Spleen (tissue), 11 donors: Measurements from ENCODE around the gene BNC2. TPM values are rescaled to one million over a fixed set of nuclear protein-coding genes. Genes with fewer than 3 reads are reported as not detected.

Experiments used
- DNase-seq: peaks from one replicate; pipeline ENCODE4 v3.0.0-alpha.2; 2020
- H3K27ac ChIP-seq, 8 donors: fragments of 200-600 bp; sonication (generic) in 7 of 8; 1 replicate in 4 of 8; 2 replicates in 4 of 8; pipeline versions ENCODE4 v1.5.0 to v1.8.0; 2016 to 2021; ENCODE audit warnings: inconsistent platforms in 4 of 8, mild to moderate bottlenecking in 4 of 8, moderate library complexity in 1 of 8
- H3K27me3 ChIP-seq, 7 donors: fragments of 200-600 bp; sonication (generic) in 6 of 7; replicated peaks in 1 of 7; 1 replicate in 4 of 7; 2 replicates in 3 of 7; pipeline versions ENCODE4 v1.5.0 to v1.8.0; 2016 to 2021; ENCODE audit warnings: inconsistent platforms in 3 of 7, mild to moderate bottlenecking in 1 of 7
- H3K36me3 ChIP-seq, 6 donors: fragments of 200-600 bp; sonication (generic) in 5 of 6; 1 replicate in 4 of 6; 2 replicates in 2 of 6; pipeline versions ENCODE4 v1.5.0 to v1.8.0; 2016 to 2021; ENCODE audit warnings: inconsistent platforms in 2 of 6
- H3K4me1 ChIP-seq, 6 donors: fragments of 200-600 bp; sonication (generic) in 5 of 6; 1 replicate in 3 of 6; 2 replicates in 3 of 6; pipeline versions ENCODE4 v1.5.0 to v1.8.0; 2016 to 2021; ENCODE audit warnings: inconsistent platforms in 3 of 6
- H3K4me3 ChIP-seq, 8 donors: fragments of 200-600 bp; sonication (generic) in 7 of 8; 1 replicate in 4 of 8; 2 replicates in 4 of 8; pipeline versions ENCODE4 v1.5.0 to v1.8.0; 2016 to 2021; ENCODE audit warnings: inconsistent platforms in 4 of 8, mild to moderate bottlenecking in 4 of 8, moderate library complexity in 2 of 8
- H3K9me3 ChIP-seq, 8 donors: fragments of 200-600 bp; sonication (generic) in 7 of 8; 1 replicate in 4 of 8; 2 replicates in 4 of 8; pipeline versions ENCODE4 v1.5.0 to v1.8.0; 2016 to 2021; ENCODE audit warnings: inconsistent platforms in 4 of 8
- CTCF ChIP-seq, 11 experiments: fragments of 200-600 bp in 7 of 11; fragments of 450-650 bp in 4 of 11; sonication (generic) in 4 of 11; IDR thresholded peaks in 8 of 11; conservative IDR thresholded peaks in 3 of 11; 1 replicate in 7 of 11; 2 replicates in 4 of 11; pipeline versions ENCODE4 v1.4.0 to v1.8.0; 2016 to 2021; ENCODE audit warnings: antibody characterized with exemption in 11 of 11, inconsistent platforms in 4 of 11, mild to moderate bottlenecking in 1 of 11
- POLR2A ChIP-seq, 3 donors: fragments of 450-650 bp; IDR thresholded peaks; one replicate each; pipeline ENCODE4 v1.5.1; 2017; ENCODE audit warnings: antibody characterized with exemption in 3 of 3, mild to moderate bottlenecking in 1 of 3
- POLR2AphosphoS5 ChIP-seq, 3 donors: sonication (generic); formaldehyde crosslinking; IDR thresholded peaks; one replicate each; pipeline ENCODE4 v1.5.1; 2017; ENCODE audit warnings: antibody characterized with exemption in 3 of 3
- WGBS, 5 donors: extraction: QIAGEN DNeasy Blood & Tissue Kit in 3 of 5; methylation state at CpG; one replicate each; pipeline versions ENCODE4 v1.1.5 to v1.1.7; 2013 to 2018; 5-methylcytosine and 5-hydroxymethylcytosine counted together
- intact Hi-C: fragments of 100-400 bp; cut with DNase I; formaldehyde crosslinking; loops from one replicate; pipeline ENCODE4 v1.15.0; 2023; ENCODE audit warnings: low total_unique reads
- polyA plus RNA-seq, 3 donors: library from polyadenylated mRNA; stranded (reverse); fragments of 200-250 nt; gene quantifications; one replicate each; pipeline ENCODE4 v1.2.1, GENCODE V29; 2013
- total RNA-seq, 7 donors: library from RNA; depleted of rRNA in 3 of 7; stranded (reverse); fragments of >200 nt in 3 of 7; fragmentation: NEBNext Ultra II Directional in 4 of 7; extraction: Animal tissue kit (Norgen Biotek cat#: 25700) in 4 of 7; gene quantifications; one replicate each; pipeline versions ENCODE4 v1.1.0 to v1.2.1, GENCODE V29; 2016 to 2021
- donor health status: healthy with polysubstance abuse.
- donor health status: DM: no; HTN: no; CAD: no; lungs with moderate emphysema.
- donor health status: DM: no; HTN: no; CAD: no.
- donor health status: Bipolar disorder and iron deficiency.
- donor health status: healthy.
- donor health status: DM: no; HTN: no; CAD: no.
- donor health status: DM: yes; HTN: yes; CAD: no.

The BNC2 gene
- total and polyA plus RNA-seq, 10 donors, result 0.07 to 4.3 (median 1.3) TPM

DNA sequence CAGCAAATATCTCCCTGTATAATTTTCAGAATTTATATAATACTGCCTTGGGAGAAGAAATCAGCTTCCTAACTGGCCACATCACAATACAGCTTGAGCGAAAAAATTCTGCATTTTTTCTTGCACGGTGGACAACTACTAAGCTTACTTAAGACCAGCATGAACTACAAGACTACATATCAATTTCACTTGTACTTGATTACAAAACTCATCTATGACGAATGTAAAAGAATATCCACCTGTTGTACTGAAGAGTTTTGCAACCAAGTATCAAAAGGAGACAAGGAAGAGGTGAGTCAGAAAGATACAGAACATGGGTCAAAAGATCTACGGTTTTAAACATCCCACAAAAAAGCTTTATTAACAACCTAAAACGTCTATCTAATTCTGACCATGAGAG is 279.4 kb downstream of the BNC2 start:
- H3K9me3 ChIP-seq, result peaks cover 0 to 2% (median 0%) of the 10 kb centered on the region in 8 donors
- H3K36me3 ChIP-seq, result no peaks in the 10 kb centered on the region
- DNase-seq, result no peak
- intact Hi-C loops, result no loop called here
- no peaks in the 10 kb centered on the region for H3K4me1 ChIP-seq
- H3K27ac ChIP-seq, result no peak overlapping the region
- no peak for TF ChIP-seq POLR2AphosphoS5 (IDR thresholded peaks at IDR 0.05)
- no peak for TF ChIP-seq CTCF (IDR thresholded peaks at IDR 0.05 in 8 of 11, conservative IDR thresholded peaks at IDR 0.05 in 3 of 11)
- TF ChIP-seq POLR2A (IDR thresholded peaks at IDR 0.05), result no peak
- WGBS, 5 donors, result 61 to 73% (median 71%) methylated on average over 5 of the region's 5 CpGs
- H3K27me3 ChIP-seq, result no peaks in the 10 kb centered on the region
- no peak overlapping the region for H3K4me3 ChIP-seq

GRCh38 chr9:16585591-16585990 is 284.9 kb downstream of the BNC2 start:
- no peak for DNase-seq
- Histone ChIP-seq H3K27ac (no peak overlapping the region), H3K36me3 (no peaks in the 10 kb centered on the region), H3K4me1 (no peaks in the 10 kb centered on the region), H3K27me3 (no peaks in the 10 kb centered on the region), H3K4me3 (no peak overlapping the region), H3K9me3 (peaks cover 0 to 2% (median 0%) of the 10 kb centered on the region in 8 donors)
- TF ChIP-seq POLR2A (IDR thresholded peaks at IDR 0.05) (no peak), CTCF (IDR thresholded peaks at IDR 0.05 in 8 of 11, conservative IDR thresholded peaks at IDR 0.05 in 3 of 11) (no peak), POLR2AphosphoS5 (IDR thresholded peaks at IDR 0.05) (no peak)
- 79 to 91% (median 88%) methylated on average over 4 of the region's 4 CpGs for WGBS, 5 donors
- intact Hi-C loops, result no loop called here

GRCh38 chr9:16579872-16580432 is 290.5 kb downstream of the BNC2 start:
- DNase-seq, result no peak
- TF ChIP-seq CTCF (IDR thresholded peaks at IDR 0.05 in 8 of 11, conservative IDR thresholded peaks at IDR 0.05 in 3 of 11) (no peak), POLR2AphosphoS5 (IDR thresholded peaks at IDR 0.05) (no peak), POLR2A (IDR thresholded peaks at IDR 0.05) (no peak)
- intact Hi-C loops, result no loop called here
- Histone ChIP-seq H3K27me3 (no peaks in the 10 kb centered on the region), H3K4me3 (no peak overlapping the region), H3K36me3 (no peaks in the 10 kb centered on the region), H3K9me3 (no peaks in the 10 kb centered on the region), H3K4me1 (no peaks in the 10 kb centered on the region), H3K27ac (no peak overlapping the region)
- WGBS, 5 donors, result 68 to 89% (median 73%) methylated on average over 2 of the region's 2 CpGs

DNA sequence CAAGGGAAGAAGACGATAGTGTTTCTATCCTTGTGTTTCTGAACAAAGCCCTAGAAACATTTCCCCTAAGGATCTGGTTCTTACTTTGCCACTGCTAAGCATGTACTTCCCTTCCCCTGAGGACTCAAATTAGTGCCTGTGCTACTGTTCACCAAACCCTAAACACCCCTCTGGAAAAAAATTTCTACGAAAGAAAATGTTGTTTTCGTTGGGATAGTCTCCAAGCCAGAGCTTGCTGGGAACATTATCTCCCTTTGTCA is 294.6 kb downstream of the BNC2 start:
- H3K27ac ChIP-seq, result no peak overlapping the region

More for the DNA sequence above, 294.6 kb downstream of the BNC2 start:
- no peaks in the 10 kb centered on the region for H3K4me1 ChIP-seq
- intact Hi-C loops, result no loop called here
- no peak overlapping the region for H3K4me3 ChIP-seq
- DNase-seq, result no peak
- 59 to 81% (median 76%) methylated on average over 3 of the region's 3 CpGs for WGBS, 5 donors
- H3K36me3 ChIP-seq, result no peaks in the 10 kb centered on the region
- H3K27me3 ChIP-seq, result no peaks in the 10 kb centered on the region
- no peaks in the 10 kb centered on the region for H3K9me3 ChIP-seq
- TF ChIP-seq CTCF (IDR thresholded peaks at IDR 0.05 in 8 of 11, conservative IDR thresholded peaks at IDR 0.05 in 3 of 11), result no peak
- no peak for TF ChIP-seq POLR2AphosphoS5 (IDR thresholded peaks at IDR 0.05)
- TF ChIP-seq POLR2A (IDR thresholded peaks at IDR 0.05), result no peak
